Measurements from ENCODE around the gene GBX1.

- no peak for TF ChIP-seq CTCF (IDR thresholded peaks at IDR 0.05; ENCODE audit: insufficient read depth, low read length, poor library complexity, severe bottlenecking)
- TF ChIP-seq EZH2phosphoT487 (conservative IDR thresholded peaks at IDR 0.05; ENCODE audit: low read length) = no peak
Observed at GRCh38 chr7:151211155-151211772, 43.8 kb upstream of the GBX1 start.

Data from SU-DHL-6 (cell line).